Epithelial cell of proximal tubule (primary cell): ENCODE results near the gene GNPDA2. TPM values are rescaled to one million over a fixed set of nuclear protein-coding genes. Genes with fewer than 3 reads are reported as not detected.

Experiments used
- DNase-seq: peaks from one replicate; pipeline ENCODE4 v3.0.0-alpha.2; 2011; ENCODE audit warnings: low read depth
- H3K4me3 ChIP-seq: 2 replicates; pipeline ENCODE4 v1.5.1; 2011; ENCODE audit warnings: low read depth, mild to moderate bottlenecking, low read length
- total RNA-seq: library from RNA; depleted of rRNA; stranded (reverse); fragments of >200 nt; gene quantifications from 2 replicates; pipeline ENCODE4 v1.2.3, GENCODE V29; 2015
- TF ChIP-seq, protein P1 (sequence below): conservative IDR thresholded peaks from 2 replicates; pipeline ENCODE4 v1.5.1; 2012; ENCODE audit warnings: low read depth, mild to moderate bottlenecking, low read length

GNPDA2 gene
- total RNA-seq, 1 donor from 2014 or later = 8.5 TPM

- DNase-seq = no peak
- H3K4me3 ChIP-seq = no peak overlapping the region
- TF ChIP-seq, protein P1, sequence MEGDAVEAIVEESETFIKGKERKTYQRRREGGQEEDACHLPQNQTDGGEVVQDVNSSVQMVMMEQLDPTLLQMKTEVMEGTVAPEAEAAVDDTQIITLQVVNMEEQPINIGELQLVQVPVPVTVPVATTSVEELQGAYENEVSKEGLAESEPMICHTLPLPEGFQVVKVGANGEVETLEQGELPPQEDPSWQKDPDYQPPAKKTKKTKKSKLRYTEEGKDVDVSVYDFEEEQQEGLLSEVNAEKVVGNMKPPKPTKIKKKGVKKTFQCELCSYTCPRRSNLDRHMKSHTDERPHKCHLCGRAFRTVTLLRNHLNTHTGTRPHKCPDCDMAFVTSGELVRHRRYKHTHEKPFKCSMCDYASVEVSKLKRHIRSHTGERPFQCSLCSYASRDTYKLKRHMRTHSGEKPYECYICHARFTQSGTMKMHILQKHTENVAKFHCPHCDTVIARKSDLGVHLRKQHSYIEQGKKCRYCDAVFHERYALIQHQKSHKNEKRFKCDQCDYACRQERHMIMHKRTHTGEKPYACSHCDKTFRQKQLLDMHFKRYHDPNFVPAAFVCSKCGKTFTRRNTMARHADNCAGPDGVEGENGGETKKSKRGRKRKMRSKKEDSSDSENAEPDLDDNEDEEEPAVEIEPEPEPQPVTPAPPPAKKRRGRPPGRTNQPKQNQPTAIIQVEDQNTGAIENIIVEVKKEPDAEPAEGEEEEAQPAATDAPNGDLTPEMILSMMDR = no peak
These were observed 64.3 kb downstream of the GNPDA2 start for GRCh38 chr4:44661940-44662622.

GRCh38 chr4:44660396-44660795, 66.0 kb downstream of the GNPDA2 start:
- DNase-seq = no peak
- H3K4me3 ChIP-seq = no peak overlapping the region
- TF ChIP-seq, protein P1 = no peak

DNA sequence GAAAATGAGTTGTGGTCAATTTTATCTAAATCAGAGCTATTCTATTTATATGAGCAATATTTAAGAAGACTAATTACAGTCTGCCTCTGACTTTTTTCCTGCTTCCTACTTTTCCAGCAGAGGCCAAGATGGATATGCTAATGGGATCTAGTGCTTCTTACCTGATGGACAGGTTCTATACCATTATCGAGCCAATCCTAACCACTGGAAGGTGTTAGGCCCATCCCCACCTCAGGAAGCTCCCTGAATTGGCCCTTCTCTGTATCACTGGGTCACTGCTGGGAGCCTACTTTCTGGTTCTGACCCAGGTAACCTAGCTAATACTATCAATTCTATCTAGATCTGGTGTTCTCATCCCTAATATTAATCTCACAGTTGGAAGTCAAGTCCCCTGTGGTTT, 74.4 kb downstream of the GNPDA2 start:
- TF ChIP-seq, protein P1 = no peak
- no peak for DNase-seq
- H3K4me3 ChIP-seq = no peak overlapping the region

Other genes with a start within 250 kb of the GNPDA2 start
- gene YIPF7, start 74.9 kb downstream of the GNPDA2 start, total RNA-seq = not detected in 2 replicates
- 15.3 and 17.5 TPM in 2 replicates for gene GUF1, start 48.1 kb downstream of the GNPDA2 start, total RNA-seq